HL-60 (cell line): ENCODE data around the gene NRIP1.

ENCODE experiments used
- DNase-seq, 2 experiments: peaks; one replicate each; pipeline ENCODE4 v3.0.0-alpha.2; 2010 to 2020; ENCODE audit warnings: low read depth in 1 of 2, low spot score in 1 of 2
- H3K27ac ChIP-seq: fragments of 250-450 bp; sonication (Bioruptor Pico); replicated peaks from 2 replicates; pipeline ENCODE4 v1.5.1; 2020; ENCODE audit warnings: mild to moderate bottlenecking, moderate library complexity
- H3K27me3 ChIP-seq: fragments of 250-450 bp; sonication (Bioruptor Pico); 2 replicates; pipeline ENCODE4 v1.5.1; 2021; ENCODE audit warnings: mild to moderate bottlenecking, moderate library complexity; ENCODE audit not compliant: insufficient read depth, poor library complexity, severe bottlenecking
- H3K4me3 ChIP-seq: replicated peaks from 2 replicates; pipeline ENCODE4 v1.5.1; 2011; ENCODE audit warnings: mild to moderate bottlenecking, control low read depth, low read length; ENCODE audit not compliant: insufficient read depth
- GABPA ChIP-seq: IDR thresholded peaks from 2 replicates; pipeline ENCODE4 v1.6.1; 2012; ENCODE audit warnings: low read depth
- POLR2AphosphoS5 ChIP-seq: IDR thresholded peaks from 2 replicates; pipeline ENCODE4 v1.6.1; 2012; ENCODE audit warnings: low read depth
- SPI1 ChIP-seq: IDR thresholded peaks from 2 replicates; pipeline ENCODE4 v1.6.1; 2012; ENCODE audit warnings: low read depth, mild to moderate bottlenecking, borderline replicate concordance
- TF ChIP-seq, protein P1 (sequence below): IDR thresholded peaks from one replicate; pipeline ENCODE4 v1.5.1; 2011; ENCODE audit warnings: low read length, control low read depth, inconsistent platforms; ENCODE audit not compliant: insufficient read depth
- TF ChIP-seq, protein P2 (sequence below): IDR thresholded peaks from 2 replicates; pipeline ENCODE4 v1.6.1; 2012; ENCODE audit warnings: low read depth; ENCODE audit not compliant: insufficient replicate concordance

The NRIP1 gene

DNA sequence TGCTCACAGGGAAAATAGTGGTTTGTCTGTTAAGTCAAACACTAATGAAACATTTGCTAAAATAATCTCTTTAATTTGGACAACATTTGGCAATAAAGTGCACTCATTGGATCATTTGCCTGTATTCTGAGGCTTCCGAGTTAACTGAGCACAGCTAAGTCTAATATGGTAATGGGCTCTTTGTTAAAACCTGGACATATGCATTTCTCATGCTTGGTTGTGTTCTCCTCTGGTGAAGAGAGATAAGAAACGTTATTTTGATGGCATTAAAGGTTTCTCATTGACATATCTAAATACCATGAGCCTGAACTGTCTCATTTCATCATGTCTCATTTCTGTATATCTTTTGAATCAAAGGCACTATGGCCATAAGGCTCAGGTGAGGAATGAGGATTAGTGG lies 13.4 kb upstream of the NRIP1 start:
- no peak overlapping the region for H3K4me3 ChIP-seq
- no peak for DNase-seq
- no peaks in the 10 kb centered on the region for H3K27me3 ChIP-seq
- H3K27ac ChIP-seq, result no peak overlapping the region
- TF ChIP-seq SPI1, result no peak
- no peak for TF ChIP-seq POLR2AphosphoS5
- TF ChIP-seq, protein P1, sequence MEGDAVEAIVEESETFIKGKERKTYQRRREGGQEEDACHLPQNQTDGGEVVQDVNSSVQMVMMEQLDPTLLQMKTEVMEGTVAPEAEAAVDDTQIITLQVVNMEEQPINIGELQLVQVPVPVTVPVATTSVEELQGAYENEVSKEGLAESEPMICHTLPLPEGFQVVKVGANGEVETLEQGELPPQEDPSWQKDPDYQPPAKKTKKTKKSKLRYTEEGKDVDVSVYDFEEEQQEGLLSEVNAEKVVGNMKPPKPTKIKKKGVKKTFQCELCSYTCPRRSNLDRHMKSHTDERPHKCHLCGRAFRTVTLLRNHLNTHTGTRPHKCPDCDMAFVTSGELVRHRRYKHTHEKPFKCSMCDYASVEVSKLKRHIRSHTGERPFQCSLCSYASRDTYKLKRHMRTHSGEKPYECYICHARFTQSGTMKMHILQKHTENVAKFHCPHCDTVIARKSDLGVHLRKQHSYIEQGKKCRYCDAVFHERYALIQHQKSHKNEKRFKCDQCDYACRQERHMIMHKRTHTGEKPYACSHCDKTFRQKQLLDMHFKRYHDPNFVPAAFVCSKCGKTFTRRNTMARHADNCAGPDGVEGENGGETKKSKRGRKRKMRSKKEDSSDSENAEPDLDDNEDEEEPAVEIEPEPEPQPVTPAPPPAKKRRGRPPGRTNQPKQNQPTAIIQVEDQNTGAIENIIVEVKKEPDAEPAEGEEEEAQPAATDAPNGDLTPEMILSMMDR, result no peak
- TF ChIP-seq, protein P2, sequence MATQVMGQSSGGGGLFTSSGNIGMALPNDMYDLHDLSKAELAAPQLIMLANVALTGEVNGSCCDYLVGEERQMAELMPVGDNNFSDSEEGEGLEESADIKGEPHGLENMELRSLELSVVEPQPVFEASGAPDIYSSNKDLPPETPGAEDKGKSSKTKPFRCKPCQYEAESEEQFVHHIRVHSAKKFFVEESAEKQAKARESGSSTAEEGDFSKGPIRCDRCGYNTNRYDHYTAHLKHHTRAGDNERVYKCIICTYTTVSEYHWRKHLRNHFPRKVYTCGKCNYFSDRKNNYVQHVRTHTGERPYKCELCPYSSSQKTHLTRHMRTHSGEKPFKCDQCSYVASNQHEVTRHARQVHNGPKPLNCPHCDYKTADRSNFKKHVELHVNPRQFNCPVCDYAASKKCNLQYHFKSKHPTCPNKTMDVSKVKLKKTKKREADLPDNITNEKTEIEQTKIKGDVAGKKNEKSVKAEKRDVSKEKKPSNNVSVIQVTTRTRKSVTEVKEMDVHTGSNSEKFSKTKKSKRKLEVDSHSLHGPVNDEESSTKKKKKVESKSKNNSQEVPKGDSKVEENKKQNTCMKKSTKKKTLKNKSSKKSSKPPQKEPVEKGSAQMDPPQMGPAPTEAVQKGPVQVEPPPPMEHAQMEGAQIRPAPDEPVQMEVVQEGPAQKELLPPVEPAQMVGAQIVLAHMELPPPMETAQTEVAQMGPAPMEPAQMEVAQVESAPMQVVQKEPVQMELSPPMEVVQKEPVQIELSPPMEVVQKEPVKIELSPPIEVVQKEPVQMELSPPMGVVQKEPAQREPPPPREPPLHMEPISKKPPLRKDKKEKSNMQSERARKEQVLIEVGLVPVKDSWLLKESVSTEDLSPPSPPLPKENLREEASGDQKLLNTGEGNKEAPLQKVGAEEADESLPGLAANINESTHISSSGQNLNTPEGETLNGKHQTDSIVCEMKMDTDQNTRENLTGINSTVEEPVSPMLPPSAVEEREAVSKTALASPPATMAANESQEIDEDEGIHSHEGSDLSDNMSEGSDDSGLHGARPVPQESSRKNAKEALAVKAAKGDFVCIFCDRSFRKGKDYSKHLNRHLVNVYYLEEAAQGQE, result no peak
- no peak for TF ChIP-seq GABPA

DNA sequence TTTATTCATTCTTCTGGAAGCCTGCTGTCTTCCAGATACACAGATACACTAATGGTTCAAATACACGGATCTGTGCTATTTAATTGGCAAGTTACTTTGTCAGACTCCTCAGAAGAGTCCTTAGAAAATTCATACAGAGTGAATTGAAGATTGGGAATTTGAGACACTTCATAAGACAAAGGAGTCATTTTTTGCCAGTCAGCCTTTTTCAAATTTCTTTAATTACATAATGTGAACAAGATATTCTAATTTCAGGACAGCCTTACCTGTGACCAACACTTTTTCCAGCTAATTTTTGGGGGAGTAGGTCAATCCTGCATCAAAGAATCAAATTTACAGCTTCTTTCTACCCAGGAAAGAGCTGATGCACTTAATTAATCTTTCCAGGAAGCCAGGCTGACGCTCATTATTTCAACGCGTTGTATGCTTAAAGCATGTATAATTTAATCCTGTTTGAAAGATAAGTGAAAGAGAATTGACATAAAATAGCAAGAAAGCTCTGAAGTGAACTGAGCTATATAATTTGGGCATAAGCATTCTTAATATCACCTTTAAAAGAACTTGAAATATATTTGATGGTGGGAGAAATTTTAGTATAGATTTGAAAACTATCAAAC lies 12.8 kb upstream of the NRIP1 start:
- no peaks in the 10 kb centered on the region for H3K27me3 ChIP-seq
- no peak overlapping the region for H3K4me3 ChIP-seq
- TF ChIP-seq GABPA (no peak), POLR2AphosphoS5 (no peak), SPI1 (no peak)
- TF ChIP-seq, protein P2, result no peak
- TF ChIP-seq, protein P1, result no peak
- no peak overlapping the region for H3K27ac ChIP-seq
- no peak for DNase-seq

DNA sequence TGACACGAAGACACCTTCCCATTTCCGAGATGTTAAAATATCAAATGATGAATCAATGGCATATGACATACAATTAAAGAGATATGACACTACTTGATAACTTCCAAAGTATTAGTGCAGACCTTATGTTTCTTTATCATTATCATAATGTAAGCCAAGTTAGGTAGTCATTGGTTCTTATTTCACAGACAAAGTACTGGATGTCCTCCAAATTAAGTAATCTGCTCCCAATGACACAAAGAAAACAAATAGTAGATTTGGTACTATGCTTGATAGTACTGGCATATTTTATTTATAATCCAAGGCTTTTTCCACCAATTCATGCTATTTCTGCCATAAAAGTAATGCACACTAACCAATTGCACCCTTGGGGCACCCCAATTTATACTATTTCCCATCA lies 11.9 kb upstream of the NRIP1 start:
- Histone ChIP-seq H3K27me3 (no peaks in the 10 kb centered on the region), H3K27ac (no peak overlapping the region), H3K4me3 (no peak overlapping the region)
- TF ChIP-seq POLR2AphosphoS5 (no peak), GABPA (no peak), SPI1 (no peak)
- TF ChIP-seq, protein P1, result no peak
- TF ChIP-seq, protein P2, result no peak
- DNase-seq, result no peak
